ENCODE data around the gene SIPA1L3.
A peak's percentile ranks its signal among the peaks of the same experiment; 100 is the strongest.

The SIPA1L3 gene

DNA sequence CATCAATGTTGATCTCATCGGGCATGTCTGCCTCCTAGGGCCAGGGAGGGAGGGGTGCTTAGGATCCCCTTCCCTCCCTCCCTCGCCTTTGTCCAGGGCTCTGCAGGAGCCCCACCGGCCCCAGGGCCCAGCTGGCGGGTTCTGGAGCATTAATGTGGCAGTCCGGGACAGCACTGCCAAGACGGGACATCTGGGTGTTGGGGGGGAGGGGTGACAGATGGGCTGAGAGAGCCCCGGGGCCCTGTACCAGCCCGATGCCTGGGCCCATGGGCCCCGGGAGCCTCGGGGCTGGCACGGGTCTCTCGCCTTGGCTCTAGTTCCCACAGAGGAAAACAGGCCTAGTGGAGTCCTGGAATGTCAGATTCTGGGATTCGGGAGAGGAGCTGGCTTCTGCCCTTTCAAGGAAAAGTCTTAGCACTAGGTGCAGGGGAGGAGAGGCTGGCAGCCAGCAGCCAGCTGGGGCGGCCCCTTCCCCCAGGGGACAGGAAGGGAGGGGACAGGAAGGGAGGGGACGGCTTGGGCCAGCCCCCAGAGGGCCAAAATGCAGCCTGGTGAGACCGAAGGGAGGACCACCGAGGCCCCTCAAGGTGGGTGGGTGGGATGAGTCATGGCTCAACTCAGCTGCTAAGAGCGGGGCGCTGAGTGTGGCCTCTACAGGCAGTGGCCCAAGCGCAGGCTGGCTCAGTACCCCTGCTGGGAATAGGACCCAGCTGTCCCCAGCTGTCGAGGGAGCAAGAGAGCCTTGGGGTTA lies 346.1 kb downstream of the SIPA1L3 start:
- TF ChIP-seq ARNTL (CRISPR knock-in tag; IDR thresholded peaks at IDR 0.05; ENCODE audit: borderline replicate concordance, low read depth) (no peak), TCF4 (CRISPR knock-in tag; IDR thresholded peaks at IDR 0.05; ENCODE audit: borderline replicate concordance) (no peak), ZFP30 (CRISPR knock-in tag; IDR thresholded peaks at IDR 0.05) (no peak), GLIS3 (CRISPR knock-in tag; IDR thresholded peaks at IDR 0.05) (no peak), ISL1 (CRISPR knock-in tag; IDR thresholded peaks at IDR 0.05) (no peak), CSDC2 (CRISPR knock-in tag; IDR thresholded peaks at IDR 0.05) (no peak), ZFP3 (CRISPR knock-in tag; IDR thresholded peaks at IDR 0.05) (no peak), ZNF8 (CRISPR knock-in tag; IDR thresholded peaks at IDR 0.05) (no peak)
- TF ChIP-seq, protein P1, sequence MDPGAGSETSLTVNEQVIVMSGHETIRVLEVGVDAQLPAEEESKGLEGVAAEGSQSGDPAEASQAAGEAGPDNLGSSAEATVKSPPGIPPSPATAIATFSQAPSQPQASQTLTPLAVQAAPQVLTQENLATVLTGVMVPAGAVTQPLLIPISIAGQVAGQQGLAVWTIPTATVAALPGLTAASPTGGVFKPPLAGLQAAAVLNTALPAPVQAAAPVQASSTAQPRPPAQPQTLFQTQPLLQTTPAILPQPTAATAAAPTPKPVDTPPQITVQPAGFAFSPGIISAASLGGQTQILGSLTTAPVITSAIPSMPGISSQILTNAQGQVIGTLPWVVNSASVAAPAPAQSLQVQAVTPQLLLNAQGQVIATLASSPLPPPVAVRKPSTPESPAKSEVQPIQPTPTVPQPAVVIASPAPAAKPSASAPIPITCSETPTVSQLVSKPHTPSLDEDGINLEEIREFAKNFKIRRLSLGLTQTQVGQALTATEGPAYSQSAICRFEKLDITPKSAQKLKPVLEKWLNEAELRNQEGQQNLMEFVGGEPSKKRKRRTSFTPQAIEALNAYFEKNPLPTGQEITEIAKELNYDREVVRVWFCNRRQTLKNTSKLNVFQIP (CRISPR knock-in tag; IDR thresholded peaks at IDR 0.05; ENCODE audit: borderline replicate concordance, low read depth), result no peak
- TF ChIP-seq, protein P2, sequence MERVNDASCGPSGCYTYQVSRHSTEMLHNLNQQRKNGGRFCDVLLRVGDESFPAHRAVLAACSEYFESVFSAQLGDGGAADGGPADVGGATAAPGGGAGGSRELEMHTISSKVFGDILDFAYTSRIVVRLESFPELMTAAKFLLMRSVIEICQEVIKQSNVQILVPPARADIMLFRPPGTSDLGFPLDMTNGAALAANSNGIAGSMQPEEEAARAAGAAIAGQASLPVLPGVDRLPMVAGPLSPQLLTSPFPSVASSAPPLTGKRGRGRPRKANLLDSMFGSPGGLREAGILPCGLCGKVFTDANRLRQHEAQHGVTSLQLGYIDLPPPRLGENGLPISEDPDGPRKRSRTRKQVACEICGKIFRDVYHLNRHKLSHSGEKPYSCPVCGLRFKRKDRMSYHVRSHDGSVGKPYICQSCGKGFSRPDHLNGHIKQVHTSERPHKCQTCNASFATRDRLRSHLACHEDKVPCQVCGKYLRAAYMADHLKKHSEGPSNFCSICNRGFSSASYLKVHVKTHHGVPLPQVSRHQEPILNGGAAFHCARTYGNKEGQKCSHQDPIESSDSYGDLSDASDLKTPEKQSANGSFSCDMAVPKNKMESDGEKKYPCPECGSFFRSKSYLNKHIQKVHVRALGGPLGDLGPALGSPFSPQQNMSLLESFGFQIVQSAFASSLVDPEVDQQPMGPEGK (CRISPR knock-in tag; IDR thresholded peaks at IDR 0.05; ENCODE audit: borderline replicate concordance), result no peak
- TF ChIP-seq, protein P3, sequence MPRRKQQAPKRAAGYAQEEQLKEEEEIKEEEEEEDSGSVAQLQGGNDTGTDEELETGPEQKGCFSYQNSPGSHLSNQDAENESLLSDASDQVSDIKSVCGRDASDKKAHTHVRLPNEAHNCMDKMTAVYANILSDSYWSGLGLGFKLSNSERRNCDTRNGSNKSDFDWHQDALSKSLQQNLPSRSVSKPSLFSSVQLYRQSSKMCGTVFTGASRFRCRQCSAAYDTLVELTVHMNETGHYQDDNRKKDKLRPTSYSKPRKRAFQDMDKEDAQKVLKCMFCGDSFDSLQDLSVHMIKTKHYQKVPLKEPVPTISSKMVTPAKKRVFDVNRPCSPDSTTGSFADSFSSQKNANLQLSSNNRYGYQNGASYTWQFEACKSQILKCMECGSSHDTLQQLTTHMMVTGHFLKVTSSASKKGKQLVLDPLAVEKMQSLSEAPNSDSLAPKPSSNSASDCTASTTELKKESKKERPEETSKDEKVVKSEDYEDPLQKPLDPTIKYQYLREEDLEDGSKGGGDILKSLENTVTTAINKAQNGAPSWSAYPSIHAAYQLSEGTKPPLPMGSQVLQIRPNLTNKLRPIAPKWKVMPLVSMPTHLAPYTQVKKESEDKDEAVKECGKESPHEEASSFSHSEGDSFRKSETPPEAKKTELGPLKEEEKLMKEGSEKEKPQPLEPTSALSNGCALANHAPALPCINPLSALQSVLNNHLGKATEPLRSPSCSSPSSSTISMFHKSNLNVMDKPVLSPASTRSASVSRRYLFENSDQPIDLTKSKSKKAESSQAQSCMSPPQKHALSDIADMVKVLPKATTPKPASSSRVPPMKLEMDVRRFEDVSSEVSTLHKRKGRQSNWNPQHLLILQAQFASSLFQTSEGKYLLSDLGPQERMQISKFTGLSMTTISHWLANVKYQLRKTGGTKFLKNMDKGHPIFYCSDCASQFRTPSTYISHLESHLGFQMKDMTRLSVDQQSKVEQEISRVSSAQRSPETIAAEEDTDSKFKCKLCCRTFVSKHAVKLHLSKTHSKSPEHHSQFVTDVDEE (CRISPR knock-in tag; IDR thresholded peaks at IDR 0.05), result no peak
- no peak for ATAC-seq

DNA sequence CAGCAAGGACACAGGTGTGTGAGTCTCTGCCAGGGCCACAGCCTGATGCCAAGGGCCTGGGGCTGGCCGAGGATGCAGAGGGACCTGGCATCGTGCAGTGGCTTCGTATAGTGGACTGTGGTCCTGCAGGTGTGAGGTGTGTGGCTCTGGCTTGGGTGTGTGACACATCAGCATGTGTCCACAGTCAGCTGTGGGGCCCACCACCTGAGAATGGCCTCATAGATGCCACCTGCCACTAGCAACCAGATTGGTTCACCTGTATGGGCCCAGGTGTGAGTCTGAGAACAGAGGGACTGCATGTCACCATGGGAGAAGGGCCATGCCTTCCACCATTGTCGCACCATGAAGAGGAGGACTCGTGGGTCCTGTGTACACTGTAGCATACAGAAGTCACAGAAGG lies 346.8 kb downstream of the SIPA1L3 start:
- no peak for ATAC-seq
- TF ChIP-seq OSR1 (CRISPR knock-in tag; IDR thresholded peaks at IDR 0.05) (no peak), ISL1 (CRISPR knock-in tag; IDR thresholded peaks at IDR 0.05) (no peak), PPARA (CRISPR knock-in tag; IDR thresholded peaks at IDR 0.05; ENCODE audit: borderline replicate concordance) (no peak), GLIS3 (CRISPR knock-in tag; IDR thresholded peaks at IDR 0.05) (no peak), ZNF8 (CRISPR knock-in tag; IDR thresholded peaks at IDR 0.05) (no peak)

DNA sequence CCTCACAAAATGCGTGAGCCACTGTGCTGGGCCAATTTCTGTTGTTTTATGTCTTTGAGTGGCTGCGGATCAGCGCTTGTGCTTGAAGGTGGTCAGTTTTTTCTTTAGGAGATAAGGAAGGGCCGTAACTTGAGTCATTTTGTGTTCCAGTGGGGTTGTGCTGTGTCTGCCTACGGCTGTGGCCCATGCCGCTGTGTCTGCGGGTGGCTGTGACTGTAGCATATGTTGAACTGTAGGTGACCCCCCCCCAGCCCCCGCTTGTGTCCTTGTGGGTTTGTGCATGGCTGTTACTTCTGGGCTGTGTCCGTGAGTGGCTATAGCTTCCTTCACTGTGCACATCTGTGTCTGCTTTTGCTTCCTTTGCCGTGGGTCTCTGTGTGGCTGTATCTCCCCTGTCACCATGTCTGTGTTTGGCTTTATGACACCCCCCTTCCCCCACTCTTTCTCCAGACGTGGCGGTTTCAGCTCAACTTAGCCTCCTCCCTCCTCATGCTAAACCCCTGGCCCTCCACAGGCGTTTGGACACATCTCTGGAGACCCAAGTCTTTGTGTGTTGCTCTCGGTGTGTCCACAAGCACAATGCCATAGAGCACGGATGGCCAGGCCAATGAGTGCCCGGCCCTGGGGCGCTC lies 348.5 kb downstream of the SIPA1L3 start:
- ATAC-seq, result peak; percentile 31
- TF ChIP-seq ARNTL (CRISPR knock-in tag; IDR thresholded peaks at IDR 0.05; ENCODE audit: borderline replicate concordance, low read depth) (no peak), OSR1 (CRISPR knock-in tag; IDR thresholded peaks at IDR 0.05) (no peak), CSDC2 (CRISPR knock-in tag; IDR thresholded peaks at IDR 0.05) (no peak), ZC3H10 (CRISPR knock-in tag; IDR thresholded peaks at IDR 0.05) (no peak)
- TF ChIP-seq, protein P1 (CRISPR knock-in tag; IDR thresholded peaks at IDR 0.05; ENCODE audit: borderline replicate concordance, low read depth), result no peak
- TF ChIP-seq, protein P4, sequence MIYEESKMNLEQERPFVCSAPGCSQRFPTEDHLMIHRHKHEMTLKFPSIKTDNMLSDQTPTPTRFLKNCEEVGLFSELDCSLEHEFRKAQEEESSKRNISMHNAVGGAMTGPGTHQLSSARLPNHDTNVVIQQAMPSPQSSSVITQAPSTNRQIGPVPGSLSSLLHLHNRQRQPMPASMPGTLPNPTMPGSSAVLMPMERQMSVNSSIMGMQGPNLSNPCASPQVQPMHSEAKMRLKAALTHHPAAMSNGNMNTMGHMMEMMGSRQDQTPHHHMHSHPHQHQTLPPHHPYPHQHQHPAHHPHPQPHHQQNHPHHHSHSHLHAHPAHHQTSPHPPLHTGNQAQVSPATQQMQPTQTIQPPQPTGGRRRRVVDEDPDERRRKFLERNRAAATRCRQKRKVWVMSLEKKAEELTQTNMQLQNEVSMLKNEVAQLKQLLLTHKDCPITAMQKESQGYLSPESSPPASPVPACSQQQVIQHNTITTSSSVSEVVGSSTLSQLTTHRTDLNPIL (CRISPR knock-in tag; IDR thresholded peaks at IDR 0.05; ENCODE audit: low read depth), result no peak
